ENCODE results near the gene FYN.

Gene FYN

GRCh38 chr6:111802720-111803330, 70.4 kb downstream of the FYN start:
- TF ChIP-seq, protein P1, sequence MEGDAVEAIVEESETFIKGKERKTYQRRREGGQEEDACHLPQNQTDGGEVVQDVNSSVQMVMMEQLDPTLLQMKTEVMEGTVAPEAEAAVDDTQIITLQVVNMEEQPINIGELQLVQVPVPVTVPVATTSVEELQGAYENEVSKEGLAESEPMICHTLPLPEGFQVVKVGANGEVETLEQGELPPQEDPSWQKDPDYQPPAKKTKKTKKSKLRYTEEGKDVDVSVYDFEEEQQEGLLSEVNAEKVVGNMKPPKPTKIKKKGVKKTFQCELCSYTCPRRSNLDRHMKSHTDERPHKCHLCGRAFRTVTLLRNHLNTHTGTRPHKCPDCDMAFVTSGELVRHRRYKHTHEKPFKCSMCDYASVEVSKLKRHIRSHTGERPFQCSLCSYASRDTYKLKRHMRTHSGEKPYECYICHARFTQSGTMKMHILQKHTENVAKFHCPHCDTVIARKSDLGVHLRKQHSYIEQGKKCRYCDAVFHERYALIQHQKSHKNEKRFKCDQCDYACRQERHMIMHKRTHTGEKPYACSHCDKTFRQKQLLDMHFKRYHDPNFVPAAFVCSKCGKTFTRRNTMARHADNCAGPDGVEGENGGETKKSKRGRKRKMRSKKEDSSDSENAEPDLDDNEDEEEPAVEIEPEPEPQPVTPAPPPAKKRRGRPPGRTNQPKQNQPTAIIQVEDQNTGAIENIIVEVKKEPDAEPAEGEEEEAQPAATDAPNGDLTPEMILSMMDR (IDR thresholded peaks at IDR 0.05; ENCODE audit: extremely low read depth, insufficient read depth, missing control alignments) = no peak

DNA sequence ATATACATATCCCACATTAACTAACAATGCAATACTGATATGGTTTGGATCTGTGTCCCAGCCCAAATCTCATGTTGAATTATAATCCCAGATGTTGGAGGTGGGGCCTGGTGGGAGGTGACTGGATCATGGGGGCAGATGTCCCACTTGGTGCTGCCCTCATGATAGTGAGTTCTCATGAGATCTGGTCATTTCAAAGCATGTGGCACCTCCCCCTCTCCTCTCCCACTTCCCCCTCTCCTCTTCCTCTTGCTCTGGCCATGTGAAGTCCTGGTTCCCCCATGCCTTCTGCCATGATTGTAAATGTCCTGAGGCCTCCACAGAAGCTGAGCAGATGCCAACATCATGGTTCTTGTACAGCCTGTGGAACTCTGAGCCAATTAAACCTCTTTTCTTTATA, 71.2 kb downstream of the FYN start:
- no peak for DNase-seq (ENCODE audit: low spot score)
- TF ChIP-seq, protein P1 (IDR thresholded peaks at IDR 0.05; ENCODE audit: extremely low read depth, insufficient read depth, missing control alignments) = no peak
- in situ Hi-C loops (cut with MboI; ENCODE audit: low pct_unique_long_range_greater_than_20kb, low sequenced_read_pairs, unreplicated experiment) = no loop called here

More at GRCh38 chr6:111802720-111803330, 70.4 kb downstream of the FYN start:
- in situ Hi-C loops (cut with MboI; ENCODE audit: low pct_unique_long_range_greater_than_20kb, low sequenced_read_pairs, unreplicated experiment) = no loop called here
- DNase-seq (ENCODE audit: low spot score) = no peak

DNA sequence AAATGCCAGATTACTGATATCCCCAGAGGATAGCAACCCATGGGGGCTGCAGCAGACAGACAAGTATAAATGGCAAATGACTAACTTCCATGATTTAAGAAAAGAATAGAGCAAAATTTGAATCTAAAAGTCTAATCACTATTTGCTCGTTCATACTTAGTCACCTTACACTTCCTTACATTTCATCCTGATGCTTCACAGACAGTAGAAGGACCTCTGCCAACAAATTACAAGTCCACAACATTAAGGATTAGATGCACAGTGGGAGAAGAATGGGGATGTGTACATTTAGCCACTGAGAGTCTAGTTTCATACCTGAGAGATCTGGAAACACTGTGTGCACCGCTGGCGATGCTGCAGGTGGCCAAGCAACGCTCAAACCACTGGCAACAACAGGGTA, 72.4 kb downstream of the FYN start:
- TF ChIP-seq, protein P1 (IDR thresholded peaks at IDR 0.05; ENCODE audit: extremely low read depth, insufficient read depth, missing control alignments) = no peak
- in situ Hi-C loops (cut with MboI; ENCODE audit: low pct_unique_long_range_greater_than_20kb, low sequenced_read_pairs, unreplicated experiment) = no loop called here
- no peak for DNase-seq (ENCODE audit: low spot score)

GRCh38 chr6:111800259-111800765, 72.9 kb downstream of the FYN start:
- in situ Hi-C loops (cut with MboI; ENCODE audit: low pct_unique_long_range_greater_than_20kb, low sequenced_read_pairs, unreplicated experiment) = no loop called here
- DNase-seq (ENCODE audit: low spot score) = no peak
- TF ChIP-seq, protein P1 (IDR thresholded peaks at IDR 0.05; ENCODE audit: extremely low read depth, insufficient read depth, missing control alignments) = no peak

DNA sequence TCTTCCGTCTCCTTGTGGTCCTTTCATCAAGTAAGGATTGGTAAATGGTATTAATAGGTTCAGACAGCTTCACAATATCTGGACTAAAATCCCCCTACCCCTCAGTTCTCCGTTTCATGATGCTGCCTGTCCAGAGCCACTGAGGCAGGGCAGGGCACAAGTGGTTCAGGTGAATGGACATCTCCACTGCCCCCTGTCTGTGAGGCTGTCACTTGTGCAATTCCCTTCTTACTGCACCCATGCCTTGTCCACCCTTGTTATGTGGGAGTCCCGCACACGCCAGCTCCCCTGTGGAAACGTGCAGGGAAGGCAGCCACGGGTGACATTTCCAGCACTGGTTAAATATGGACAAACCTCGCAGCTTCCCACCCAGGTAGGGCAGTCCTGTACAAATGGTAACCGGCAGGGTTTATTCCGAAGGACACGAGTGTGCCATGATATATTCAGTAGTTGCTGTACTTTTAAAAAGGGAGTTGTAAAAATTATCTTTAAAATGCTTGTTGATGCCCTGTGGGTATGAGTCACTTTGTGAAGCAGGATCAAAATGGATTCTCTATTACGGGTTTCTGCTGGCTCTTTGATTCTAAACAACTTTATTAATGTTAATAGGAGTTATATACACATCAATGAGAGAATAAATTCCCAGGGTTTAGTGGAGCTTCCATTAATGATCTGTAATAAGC, 73.5 kb downstream of the FYN start:
- no peak for DNase-seq (ENCODE audit: low spot score)
- in situ Hi-C loops (cut with MboI; ENCODE audit: low pct_unique_long_range_greater_than_20kb, low sequenced_read_pairs, unreplicated experiment) = no loop called here
- TF ChIP-seq, protein P1 (IDR thresholded peaks at IDR 0.05; ENCODE audit: extremely low read depth, insufficient read depth, missing control alignments) = no peak

- TF ChIP-seq, protein P1 (IDR thresholded peaks at IDR 0.05; ENCODE audit: extremely low read depth, insufficient read depth, missing control alignments) = no peak
- no peak for DNase-seq (ENCODE audit: low spot score)
- in situ Hi-C loops (cut with MboI; ENCODE audit: low pct_unique_long_range_greater_than_20kb, low sequenced_read_pairs, unreplicated experiment) = no loop called here
These were observed 74.9 kb downstream of the FYN start for GRCh38 chr6:111798281-111798725.
